HG03280 (cell line): ENCODE data around the gene GGN.
A peak's percentile ranks its signal among the peaks of the same experiment; 100 is the strongest.

ENCODE experiments used
- ATAC-seq: cut with Tn5 transposase; IDR thresholded peaks from one replicate; pipeline ENCODE4 v1.9.1; 2021; ENCODE audit warnings: mild to moderate bottlenecking, moderate library complexity; ENCODE audit not compliant: unreplicated experiment

GGN gene

GRCh38 chr19:38387550-38388348, at the start of gene GGN:
Gene GGN, minus strand, starts transcription at chr19:38388034. Its CDS starts 773 bp downstream, at chr19:38387261.
- peak; percentile 46 for ATAC-seq

GRCh38 chr19:38437295-38437694, 49.5 kb upstream of the GGN start:
- no peak for ATAC-seq

GRCh38 chr19:38434549-38435051, 46.8 kb upstream of the GGN start:
- no peak for ATAC-seq

GRCh38 chr19:38433268-38433733, 45.5 kb upstream of the GGN start, which contains the start of gene RYR1:
Gene RYR1, plus strand, starts transcription at chr19:38433691. Its CDS starts 139 bp downstream, at chr19:38433830.
- ATAC-seq: no peak

- ATAC-seq: no peak
Observed at GRCh38 chr19:38430931-38431330, 43.1 kb upstream of the GGN start.

GRCh38 chr19:38429811-38430156, 42.0 kb upstream of the GGN start:
- no peak for ATAC-seq

GRCh38 chr19:38429055-38429810, 41.4 kb upstream of the GGN start:
- no peak for ATAC-seq

GRCh38 chr19:38427035-38427677, 39.3 kb upstream of the GGN start:
- ATAC-seq: peak; percentile 78

- ATAC-seq: no peak
Observed at GRCh38 chr19:38425810-38426466, 38.1 kb upstream of the GGN start, which contains the start of gene RASGRP4. Gene RASGRP4, minus strand, starts transcription at chr19:38426219. Its CDS starts 128 bp downstream, at chr19:38426091.

- no peak for ATAC-seq
Observed at GRCh38 chr19:38425222-38425809, 37.5 kb upstream of the GGN start.

GRCh38 chr19:38424272-38424671, 36.4 kb upstream of the GGN start:
- ATAC-seq: no peak

GRCh38 chr19:38422438-38422837, 34.6 kb upstream of the GGN start:
- no peak for ATAC-seq

- no peak for ATAC-seq
Observed at GRCh38 chr19:38421856-38422255, 34.0 kb upstream of the GGN start.

- no peak for ATAC-seq
Observed at GRCh38 chr19:38420935-38421334, 33.1 kb upstream of the GGN start.

- no peak for ATAC-seq
Observed at GRCh38 chr19:38417544-38418506, 30.0 kb upstream of the GGN start.

- no peak for ATAC-seq
Observed at GRCh38 chr19:38417146-38417543, 29.3 kb upstream of the GGN start.

- no peak for ATAC-seq
Observed at GRCh38 chr19:38413416-38413815, 25.6 kb upstream of the GGN start.

GRCh38 chr19:38412961-38413360, 25.1 kb upstream of the GGN start:
- no peak for ATAC-seq

GRCh38 chr19:38412491-38412890, 24.7 kb upstream of the GGN start:
- no peak for ATAC-seq
